RWPE2 (cell line): ENCODE results near the gene FBXO45.

Source experiments
- ATAC-seq: fragments of 200-7000 bp; cut with Tn5 transposase; 3 replicates; pipeline ENCODE4 v1.9.1; 2021; ENCODE audit warnings: low read depth
- DNase-seq: peaks from one replicate; pipeline ENCODE4 v3.0.0-alpha.2; 2020; ENCODE audit warnings: low spot score
- H3K27ac ChIP-seq: fragments of 450-650 bp; 2 replicates; pipeline ENCODE4 v1.5.1; 2017; ENCODE audit warnings: mild to moderate bottlenecking; ENCODE audit not compliant: poor library complexity, severe bottlenecking
- H3K27me3 ChIP-seq: fragments of 250-450 bp; sonication (Bioruptor Pico); 2 replicates; pipeline ENCODE4 v1.5.1; 2021; ENCODE audit warnings: mild to moderate bottlenecking, moderate library complexity; ENCODE audit not compliant: insufficient read depth, poor library complexity, severe bottlenecking
- H3K36me3 ChIP-seq: fragments of 250-450 bp; sonication (Bioruptor Pico); 2 replicates; pipeline ENCODE4 v1.5.1; 2020; ENCODE audit warnings: low read depth, mild to moderate bottlenecking, moderate library complexity
- H3K4me1 ChIP-seq: fragments of 250-450 bp; sonication (Bioruptor Pico); 2 replicates; pipeline ENCODE4 v1.5.1; 2021; ENCODE audit warnings: mild to moderate bottlenecking, moderate library complexity; ENCODE audit not compliant: insufficient read depth, poor library complexity, severe bottlenecking
- H3K4me3 ChIP-seq: fragments of 250-450 bp; sonication (Bioruptor Pico); 2 replicates; pipeline ENCODE4 v1.5.1; 2021; ENCODE audit warnings: mild to moderate bottlenecking, moderate library complexity; ENCODE audit not compliant: severe bottlenecking
- H3K9me3 ChIP-seq: fragments of 250-450 bp; sonication (Bioruptor Pico); 2 replicates; pipeline ENCODE4 v1.5.1; 2021; ENCODE audit warnings: mild to moderate bottlenecking, moderate library complexity; ENCODE audit not compliant: severe bottlenecking
- CTCF ChIP-seq: fragments of 450-650 bp; IDR thresholded peaks from one replicate; pipeline ENCODE4 v1.5.1; 2017; ENCODE audit warnings: mild to moderate bottlenecking, moderate library complexity; ENCODE audit not compliant: poor library complexity, severe bottlenecking

The FBXO45 gene

GRCh38 chr3:196627918-196628231 lies 59.4 kb downstream of the FBXO45 start:
- Histone ChIP-seq H3K27ac (no peak overlapping the region), H3K4me3 (no peak overlapping the region), H3K27me3 (no peaks in the 10 kb centered on the region), H3K9me3 (no peaks in the 10 kb centered on the region), H3K36me3 (no peaks in the 10 kb centered on the region), H3K4me1 (no peaks in the 10 kb centered on the region)
- ATAC-seq (no peak), DNase-seq (no peak)
- TF ChIP-seq CTCF, result no peak

- ATAC-seq, result no peak
- H3K27ac ChIP-seq, result no peak overlapping the region
Observed at GRCh38 chr3:196629228-196629627, 60.8 kb downstream of the FBXO45 start.

GRCh38 chr3:196631682-196632045 lies 63.2 kb downstream of the FBXO45 start:
- no peaks in the 10 kb centered on the region for H3K9me3 ChIP-seq
- H3K27ac ChIP-seq, result peak overlapping the region; percentile 60
- no peaks in the 10 kb centered on the region for H3K27me3 ChIP-seq
- no peaks in the 10 kb centered on the region for H3K4me1 ChIP-seq
- TF ChIP-seq CTCF, result no peak
- ATAC-seq (no peak), DNase-seq (no peak)
- no peaks in the 10 kb centered on the region for H3K36me3 ChIP-seq
- peak overlapping the region; percentile 50 for H3K4me3 ChIP-seq

More at GRCh38 chr3:196629228-196629627, 60.8 kb downstream of the FBXO45 start:
- no peak for DNase-seq
- Histone ChIP-seq H3K27me3 (no peaks in the 10 kb centered on the region), H3K4me3 (no peak overlapping the region), H3K36me3 (no peaks in the 10 kb centered on the region), H3K9me3 (no peaks in the 10 kb centered on the region), H3K4me1 (no peaks in the 10 kb centered on the region)
- no peak for TF ChIP-seq CTCF

GRCh38 chr3:196632046-196632751 lies 63.7 kb downstream of the FBXO45 start:
- no peaks in the 10 kb centered on the region for H3K36me3 ChIP-seq
- peak; percentile 57 for TF ChIP-seq CTCF
- ATAC-seq (peak; percentile 86), DNase-seq (no peak)
- H3K9me3 ChIP-seq, result no peaks in the 10 kb centered on the region
- H3K4me3 ChIP-seq, result peak overlapping the region; percentile 50
- H3K4me1 ChIP-seq, result no peaks in the 10 kb centered on the region
- no peaks in the 10 kb centered on the region for H3K27me3 ChIP-seq
- H3K27ac ChIP-seq, result peak overlapping the region; percentile 60

- no peak overlapping the region for H3K4me3 ChIP-seq
- H3K27ac ChIP-seq, result no peak overlapping the region
- ATAC-seq (no peak), DNase-seq (no peak)
- H3K36me3 ChIP-seq, result no peaks in the 10 kb centered on the region
- no peaks in the 10 kb centered on the region for H3K4me1 ChIP-seq
- H3K27me3 ChIP-seq, result no peaks in the 10 kb centered on the region
- no peak for TF ChIP-seq CTCF
- H3K9me3 ChIP-seq, result no peaks in the 10 kb centered on the region
Observed at GRCh38 chr3:196633555-196634151, 65.2 kb downstream of the FBXO45 start.
